ENCODE results near the gene CCSER1. TPM values are rescaled to one million over a fixed set of nuclear protein-coding genes. Genes with fewer than 3 reads are reported as not detected.

CCSER1 gene
- total RNA-seq, 1 experiment from 2014 or later, result 0.63 TPM

DNA sequence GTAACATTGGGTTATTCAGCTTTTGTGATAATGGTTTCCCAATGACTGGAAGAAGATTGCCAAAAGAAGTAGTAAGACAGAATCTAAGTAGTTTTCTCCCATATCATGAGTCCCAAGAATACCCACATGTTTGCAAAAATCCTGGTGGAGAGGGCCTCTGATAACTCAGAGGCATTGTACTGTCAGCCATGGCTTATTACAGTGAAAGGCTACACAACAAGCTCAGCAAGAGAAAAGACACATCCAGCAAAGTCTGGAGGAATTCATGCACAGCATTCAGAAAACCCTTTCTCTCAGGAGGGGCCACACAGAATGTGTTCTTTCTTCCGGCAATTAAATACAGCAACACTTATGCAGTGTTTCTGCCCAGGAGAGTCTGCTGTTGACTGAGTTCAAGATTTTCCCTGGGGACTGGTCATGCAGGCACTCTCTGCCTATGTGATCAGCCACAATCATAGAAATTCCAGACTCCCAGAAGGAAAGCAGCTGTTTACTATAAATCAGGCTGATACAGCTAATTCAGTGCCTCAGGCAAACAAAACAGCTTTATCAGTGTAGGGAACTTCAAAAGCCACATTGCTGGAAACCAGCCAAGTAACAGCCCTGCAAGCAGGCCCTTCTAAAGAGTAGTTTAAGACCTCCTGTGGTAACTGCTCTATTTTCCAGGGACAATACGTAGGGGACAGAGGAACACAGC lies 937.1 kb downstream of the CCSER1 start:
- intact Hi-C loops (cut with micrococcal nuclease), result no loop called here
- Mint-ChIP-seq H3K4me3 (ENCODE audit: unreplicated experiment) (no peak overlapping the region), H3K4me1 (ENCODE audit: insufficient read depth, unreplicated experiment) (peaks cover 11% of the 10 kb centered on the region), H3K27ac (ENCODE audit: low read depth, unreplicated experiment) (no peak overlapping the region), H3K27me3 (ENCODE audit: insufficient read depth, unreplicated experiment) (no peaks in the 10 kb centered on the region), H3K36me3 (ENCODE audit: insufficient read depth, unreplicated experiment) (no peaks in the 10 kb centered on the region), H3K9me3 (ENCODE audit: unreplicated experiment) (no peaks in the 10 kb centered on the region)
- DNase-seq (ENCODE audit: unreplicated experiment), result peak; percentile 5
- BruUV-seq (replicated peaks), result no TSS peak
- TF ChIP-seq, protein P1, sequence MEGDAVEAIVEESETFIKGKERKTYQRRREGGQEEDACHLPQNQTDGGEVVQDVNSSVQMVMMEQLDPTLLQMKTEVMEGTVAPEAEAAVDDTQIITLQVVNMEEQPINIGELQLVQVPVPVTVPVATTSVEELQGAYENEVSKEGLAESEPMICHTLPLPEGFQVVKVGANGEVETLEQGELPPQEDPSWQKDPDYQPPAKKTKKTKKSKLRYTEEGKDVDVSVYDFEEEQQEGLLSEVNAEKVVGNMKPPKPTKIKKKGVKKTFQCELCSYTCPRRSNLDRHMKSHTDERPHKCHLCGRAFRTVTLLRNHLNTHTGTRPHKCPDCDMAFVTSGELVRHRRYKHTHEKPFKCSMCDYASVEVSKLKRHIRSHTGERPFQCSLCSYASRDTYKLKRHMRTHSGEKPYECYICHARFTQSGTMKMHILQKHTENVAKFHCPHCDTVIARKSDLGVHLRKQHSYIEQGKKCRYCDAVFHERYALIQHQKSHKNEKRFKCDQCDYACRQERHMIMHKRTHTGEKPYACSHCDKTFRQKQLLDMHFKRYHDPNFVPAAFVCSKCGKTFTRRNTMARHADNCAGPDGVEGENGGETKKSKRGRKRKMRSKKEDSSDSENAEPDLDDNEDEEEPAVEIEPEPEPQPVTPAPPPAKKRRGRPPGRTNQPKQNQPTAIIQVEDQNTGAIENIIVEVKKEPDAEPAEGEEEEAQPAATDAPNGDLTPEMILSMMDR (IDR thresholded peaks at IDR 0.05; ENCODE audit: unreplicated experiment), result no peak
- CTCF ChIA-PET, result no interaction called here
- POLR2A ChIA-PET, result no interaction called here

DNA sequence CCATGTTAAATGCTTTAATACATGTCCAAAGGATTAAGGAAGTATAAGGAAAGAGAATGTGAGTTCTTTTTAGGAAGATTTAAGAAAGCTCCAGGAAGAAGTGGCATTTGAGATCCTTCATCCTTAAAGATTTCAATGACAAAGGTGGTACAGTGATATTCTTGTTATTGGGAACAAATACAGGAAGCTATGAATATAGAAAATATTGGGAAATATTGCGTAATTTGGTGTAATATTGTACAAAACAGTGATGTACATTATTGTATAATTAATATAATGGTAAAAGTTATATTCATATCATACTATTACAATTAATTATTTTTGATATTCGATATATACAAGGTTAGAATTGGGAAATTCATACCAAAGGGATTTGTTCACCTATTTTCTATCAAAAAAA lies 937.9 kb downstream of the CCSER1 start:
- POLR2A ChIA-PET, result no interaction called here
- no peaks in the 10 kb centered on the region for H3K36me3 Mint-ChIP-seq (ENCODE audit: insufficient read depth, unreplicated experiment)
- CTCF ChIA-PET, result interaction anchor here (0.6 kb wide), 1 partner anchor 1556 kb away, joined by 3 read pairs; no protein-coding TSS in a partner anchor
- DNase-seq (ENCODE audit: unreplicated experiment), result no peak
- H3K4me1 Mint-ChIP-seq (ENCODE audit: insufficient read depth, unreplicated experiment), result peaks cover 11% of the 10 kb centered on the region
- H3K27me3 Mint-ChIP-seq (ENCODE audit: insufficient read depth, unreplicated experiment), result no peaks in the 10 kb centered on the region
- no peak overlapping the region for H3K27ac Mint-ChIP-seq (ENCODE audit: low read depth, unreplicated experiment)
- BruUV-seq (replicated peaks), result no TSS peak
- no peaks in the 10 kb centered on the region for H3K9me3 Mint-ChIP-seq (ENCODE audit: unreplicated experiment)
- no peak overlapping the region for H3K4me3 Mint-ChIP-seq (ENCODE audit: unreplicated experiment)
- intact Hi-C loops (cut with micrococcal nuclease), result no loop called here
- TF ChIP-seq, protein P1 (IDR thresholded peaks at IDR 0.05; ENCODE audit: unreplicated experiment), result no peak

DNA sequence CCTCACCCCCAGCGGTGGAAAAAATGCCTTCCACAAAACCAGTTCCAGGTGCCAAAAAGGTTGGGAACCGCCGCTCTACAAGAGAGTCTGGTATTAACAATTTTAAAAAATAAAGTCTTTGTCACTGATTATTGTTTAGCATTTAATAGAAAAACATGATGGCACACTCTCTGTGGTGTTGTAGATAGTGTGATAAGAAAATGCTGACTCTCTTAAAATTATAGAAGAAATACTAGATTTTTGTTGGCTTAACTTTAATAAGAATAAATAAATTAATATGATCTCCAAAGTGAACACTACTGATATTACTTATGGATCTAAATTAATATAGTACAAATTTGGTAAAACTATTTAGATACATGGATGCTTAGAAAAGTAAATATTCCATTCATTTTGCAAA lies 943.5 kb downstream of the CCSER1 start:
- Mint-ChIP-seq H3K36me3 (ENCODE audit: insufficient read depth, unreplicated experiment) (no peaks in the 10 kb centered on the region), H3K4me3 (ENCODE audit: unreplicated experiment) (no peak overlapping the region), H3K4me1 (ENCODE audit: insufficient read depth, unreplicated experiment) (no peaks in the 10 kb centered on the region), H3K27ac (ENCODE audit: low read depth, unreplicated experiment) (no peak overlapping the region), H3K9me3 (ENCODE audit: unreplicated experiment) (no peaks in the 10 kb centered on the region), H3K27me3 (ENCODE audit: insufficient read depth, unreplicated experiment) (no peaks in the 10 kb centered on the region)
- ChIA-PET POLR2A (no interaction called here), CTCF (interaction anchor here (0.6 kb wide), 1 partner anchor 360 kb away, joined by 3 read pairs; no protein-coding TSS in a partner anchor)
- TF ChIP-seq, protein P1 (IDR thresholded peaks at IDR 0.05; ENCODE audit: unreplicated experiment), result no peak
- no TSS peak for BruUV-seq (replicated peaks)
- DNase-seq (ENCODE audit: unreplicated experiment), result no peak
- intact Hi-C loops (cut with micrococcal nuclease), result no loop called here

DNA sequence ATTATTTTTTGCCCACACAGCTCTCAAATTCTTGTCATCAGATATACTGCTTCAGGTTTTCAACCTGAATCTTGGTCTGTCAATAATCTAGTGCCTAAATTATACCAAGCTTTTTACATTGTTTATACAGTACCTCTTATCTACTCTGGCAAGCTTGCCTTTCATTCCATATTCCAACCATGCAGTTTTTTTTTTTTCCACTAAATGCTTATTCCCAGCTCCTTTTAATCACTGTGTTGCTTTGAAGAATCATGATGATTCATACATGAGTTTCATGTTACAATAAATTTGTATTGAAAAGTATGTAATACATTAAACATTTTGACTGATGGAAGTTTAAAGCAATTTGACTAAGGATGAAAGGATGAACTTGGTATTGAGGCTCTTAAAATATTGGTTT lies 949.0 kb downstream of the CCSER1 start:
- BruUV-seq (replicated peaks), result no TSS peak
- intact Hi-C loops (cut with micrococcal nuclease), result no loop called here
- H3K36me3 Mint-ChIP-seq (ENCODE audit: insufficient read depth, unreplicated experiment), result no peaks in the 10 kb centered on the region
- POLR2A ChIA-PET, result no interaction called here
- CTCF ChIA-PET, result interaction anchor here (0.5 kb wide), 1 partner anchor 792 kb away, joined by 4 read pairs; no protein-coding TSS in a partner anchor
- H3K4me1 Mint-ChIP-seq (ENCODE audit: insufficient read depth, unreplicated experiment), result no peaks in the 10 kb centered on the region
- H3K27me3 Mint-ChIP-seq (ENCODE audit: insufficient read depth, unreplicated experiment), result no peaks in the 10 kb centered on the region
- H3K4me3 Mint-ChIP-seq (ENCODE audit: unreplicated experiment), result no peak overlapping the region
- peaks cover 23% of the 10 kb centered on the region for H3K9me3 Mint-ChIP-seq (ENCODE audit: unreplicated experiment)
- no peak for DNase-seq (ENCODE audit: unreplicated experiment)
- H3K27ac Mint-ChIP-seq (ENCODE audit: low read depth, unreplicated experiment), result no peak overlapping the region
- TF ChIP-seq, protein P1 (IDR thresholded peaks at IDR 0.05; ENCODE audit: unreplicated experiment), result no peak

All from MCF 10A (cell line).